GM19240 (cell line): ENCODE data around the gene NDUFB8.

Experiments
- DNase-seq: peaks from one replicate; pipeline ENCODE4 v3.0.0; 2011; ENCODE audit warnings: low spot score; ENCODE audit not compliant: insufficient read length

The NDUFB8 gene

GRCh38 chr10:100537475-100537874 lies 7.8 kb upstream of the NDUFB8 start:
- no peak for DNase-seq

- peak; percentile 92 for DNase-seq
These were observed 6.2 kb upstream of the NDUFB8 start, which contains the start of gene HIF1AN for GRCh38 chr10:100535715-100536353. Gene HIF1AN, plus strand, starts transcription at chr10:100535943. Its CDS starts 16 bp downstream, at chr10:100535959.

- no peak for DNase-seq
These were observed 5.7 kb upstream of the NDUFB8 start for GRCh38 chr10:100535338-100535714.

- no peak for DNase-seq
These were observed 5.1 kb upstream of the NDUFB8 start for GRCh38 chr10:100534726-100535125.

- no peak for DNase-seq
These were observed 2.1 kb upstream of the NDUFB8 start for GRCh38 chr10:100531761-100532160.

GRCh38 chr10:100528921-100529474 lies 673 bp downstream of the NDUFB8 start:
- DNase-seq: no peak

GRCh38 chr10:100528123-100528886 lies 1.4 kb downstream of the NDUFB8 start:
- DNase-seq: no peak

- no peak for DNase-seq
These were observed 5.0 kb downstream of the NDUFB8 start for GRCh38 chr10:100524638-100525037.

- DNase-seq: no peak
These were observed 5.5 kb downstream of the NDUFB8 start for GRCh38 chr10:100524206-100524605.

GRCh38 chr10:100522945-100523344 lies 6.7 kb downstream of the NDUFB8 start:
- no peak for DNase-seq

- no peak for DNase-seq
These were observed 7.4 kb downstream of the NDUFB8 start for GRCh38 chr10:100522107-100522801.

- no peak for DNase-seq
These were observed 8.9 kb downstream of the NDUFB8 start for GRCh38 chr10:100520811-100521210.

GRCh38 chr10:100519311-100520051 lies 10.2 kb downstream of the NDUFB8 start, which contains the start of gene SEC31B:
Gene SEC31B, minus strand, starts transcription at chr10:100519861. Its CDS starts 2,909 bp downstream, at chr10:100516952.
- DNase-seq: no peak

GRCh38 chr10:100518761-100519241 lies 10.9 kb downstream of the NDUFB8 start:
- no peak for DNase-seq

GRCh38 chr10:100516847-100517246 lies 12.8 kb downstream of the NDUFB8 start:
- no peak for DNase-seq

GRCh38 chr10:100515612-100516011 lies 14.1 kb downstream of the NDUFB8 start:
- no peak for DNase-seq

- DNase-seq: no peak
These were observed 18.9 kb downstream of the NDUFB8 start for GRCh38 chr10:100510533-100511308.

- no peak for DNase-seq
These were observed 20.3 kb downstream of the NDUFB8 start for GRCh38 chr10:100509241-100509840.

- DNase-seq: no peak
These were observed 20.9 kb downstream of the NDUFB8 start for GRCh38 chr10:100508691-100509150.

- no peak for DNase-seq
These were observed 21.4 kb downstream of the NDUFB8 start for GRCh38 chr10:100508266-100508665.
